Measurements from ENCODE around the gene ABCC2. TPM values are rescaled to one million over a fixed set of nuclear protein-coding genes. Genes with fewer than 3 reads are reported as not detected.
A peak's percentile ranks its signal among the peaks of the same experiment; 100 is the strongest.

Gene ABCC2
- total and polyA plus RNA-seq, 2 experiments from 2014 or later: 29.7 to 63.1 TPM

GRCh38 chr10:99785646-99786045, 3.2 kb downstream of the ABCC2 start:
- H3K9me2 ChIP-seq (replicated peaks; ENCODE audit: insufficient read depth): no peaks in the 10 kb centered on the region
- H3K27ac ChIP-seq: no peak overlapping the region
- WGBS (ENCODE audit: low lambda C conversion rate, missing lambda C conversion rate): 88% methylated on average over 6 of the region's 6 CpGs
- H3K4me2 ChIP-seq: peak overlapping the region; percentile 59
- TF ChIP-seq EZH2phosphoT487 (IDR thresholded peaks at IDR 0.05; ENCODE audit: low read depth, severe bottlenecking, unreplicated experiment) (no peak), CTCF (IDR thresholded peaks at IDR 0.05; ENCODE audit: poor library complexity) (no peak), EZH2 (IDR thresholded peaks at IDR 0.05; ENCODE audit: borderline replicate concordance) (no peak)
- no peak for DNase-seq (ENCODE audit: low spot score)
- no peak overlapping the region for H3K4me3 ChIP-seq
- peaks cover 16% of the 10 kb centered on the region for H3K4me1 ChIP-seq (ENCODE audit: insufficient read depth)
- no peaks in the 10 kb centered on the region for H3K27me3 ChIP-seq
- no peaks in the 10 kb centered on the region for H3K9me3 ChIP-seq (ENCODE audit: low read depth)
- no peaks in the 10 kb centered on the region for H3K36me3 ChIP-seq (replicated peaks; ENCODE audit: insufficient read depth, low read depth)
- no peaks in the 10 kb centered on the region for H4K20me1 ChIP-seq (ENCODE audit: insufficient read depth, poor library complexity, severe bottlenecking)
- peaks cover 28% of the 10 kb centered on the region for H3K79me2 ChIP-seq
- no peak overlapping the region for H2AFZ ChIP-seq

GRCh38 chr10:99787311-99787710, 4.9 kb downstream of the ABCC2 start:
- no peak for TF ChIP-seq EZH2 (IDR thresholded peaks at IDR 0.05; ENCODE audit: borderline replicate concordance)
- TF ChIP-seq CTCF (IDR thresholded peaks at IDR 0.05; ENCODE audit: poor library complexity): no peak
- no peak for TF ChIP-seq EZH2phosphoT487 (IDR thresholded peaks at IDR 0.05; ENCODE audit: low read depth, severe bottlenecking, unreplicated experiment)
- Histone ChIP-seq H3K36me3 (replicated peaks; ENCODE audit: insufficient read depth, low read depth) (no peaks in the 10 kb centered on the region), H3K4me1 (ENCODE audit: insufficient read depth) (peaks cover 7% of the 10 kb centered on the region), H3K27ac (no peak overlapping the region), H3K9me2 (replicated peaks; ENCODE audit: insufficient read depth) (no peaks in the 10 kb centered on the region), H3K4me2 (no peak overlapping the region), H2AFZ (no peak overlapping the region), H3K79me2 (peaks cover 28% of the 10 kb centered on the region), H3K9me3 (ENCODE audit: low read depth) (no peaks in the 10 kb centered on the region), H4K20me1 (ENCODE audit: insufficient read depth, poor library complexity, severe bottlenecking) (no peaks in the 10 kb centered on the region), H3K4me3 (no peak overlapping the region), H3K27me3 (no peaks in the 10 kb centered on the region)
- DNase-seq (ENCODE audit: low spot score): no peak
- 77% methylated on average over 5 of the region's 5 CpGs for WGBS (ENCODE audit: low lambda C conversion rate, missing lambda C conversion rate)

GRCh38 chr10:99787782-99788445, 5.5 kb downstream of the ABCC2 start:
- Histone ChIP-seq H3K79me2 (peaks cover 28% of the 10 kb centered on the region), H3K4me1 (ENCODE audit: insufficient read depth) (peaks cover 7% of the 10 kb centered on the region), H3K9me2 (replicated peaks; ENCODE audit: insufficient read depth) (no peaks in the 10 kb centered on the region), H3K9me3 (ENCODE audit: low read depth) (no peaks in the 10 kb centered on the region), H3K4me3 (no peak overlapping the region), H3K4me2 (no peak overlapping the region), H4K20me1 (ENCODE audit: insufficient read depth, poor library complexity, severe bottlenecking) (no peaks in the 10 kb centered on the region), H2AFZ (no peak overlapping the region), H3K27ac (peak overlapping the region; percentile 69), H3K27me3 (no peaks in the 10 kb centered on the region), H3K36me3 (replicated peaks; ENCODE audit: insufficient read depth, low read depth) (no peaks in the 10 kb centered on the region)
- 79% methylated on average over 7 of the region's 7 CpGs for WGBS (ENCODE audit: low lambda C conversion rate, missing lambda C conversion rate)
- DNase-seq (ENCODE audit: low spot score): no peak
- TF ChIP-seq EZH2phosphoT487 (IDR thresholded peaks at IDR 0.05; ENCODE audit: low read depth, severe bottlenecking, unreplicated experiment) (no peak), CTCF (IDR thresholded peaks at IDR 0.05; ENCODE audit: poor library complexity) (no peak), EZH2 (IDR thresholded peaks at IDR 0.05; ENCODE audit: borderline replicate concordance) (no peak)
